GM19025 (cell line): Measurements from ENCODE around the gene RFTN1.

ENCODE experiments used
- ATAC-seq: cut with Tn5 transposase; IDR thresholded peaks from one replicate; pipeline ENCODE4 v1.9.1; 2021; ENCODE audit warnings: mild to moderate bottlenecking, low read depth, moderate library complexity; ENCODE audit not compliant: unreplicated experiment

Gene RFTN1

GRCh38 chr3:16468336-16469098, 45.0 kb downstream of the RFTN1 start:
- ATAC-seq: no peak

- ATAC-seq: no peak
Measured at GRCh38 chr3:16468002-16468335, 45.5 kb downstream of the RFTN1 start.

GRCh38 chr3:16467393-16467792, 46.1 kb downstream of the RFTN1 start:
- peak; percentile 78 for ATAC-seq

GRCh38 chr3:16466822-16467221, 46.7 kb downstream of the RFTN1 start:
- no peak for ATAC-seq

- no peak for ATAC-seq
Measured at GRCh38 chr3:16464511-16465148, 48.9 kb downstream of the RFTN1 start.

- no peak for ATAC-seq
Measured at GRCh38 chr3:16463914-16464313, 49.6 kb downstream of the RFTN1 start.

DNA sequence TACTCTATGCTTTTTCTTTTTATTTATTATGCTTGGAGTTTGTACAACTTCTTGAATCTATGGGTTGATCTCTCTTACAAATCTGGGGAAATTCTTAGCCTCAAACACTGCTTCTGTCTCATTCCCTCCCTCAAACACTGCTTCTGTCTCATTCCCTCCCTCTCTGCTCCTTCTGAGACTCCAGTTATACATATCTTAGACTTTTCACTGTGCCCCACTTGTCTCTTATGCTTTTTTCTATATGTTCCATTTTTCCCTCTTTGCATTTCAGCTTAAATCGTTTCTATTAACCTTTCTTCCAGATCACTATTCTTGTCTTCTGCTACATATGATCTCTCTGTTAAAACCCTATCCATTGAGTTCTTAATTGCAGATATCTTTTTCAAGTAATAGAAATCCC, 50.4 kb downstream of the RFTN1 start:
- no peak for ATAC-seq

- no peak for ATAC-seq
Measured at GRCh38 chr3:16462679-16463078, 50.8 kb downstream of the RFTN1 start.

DNA sequence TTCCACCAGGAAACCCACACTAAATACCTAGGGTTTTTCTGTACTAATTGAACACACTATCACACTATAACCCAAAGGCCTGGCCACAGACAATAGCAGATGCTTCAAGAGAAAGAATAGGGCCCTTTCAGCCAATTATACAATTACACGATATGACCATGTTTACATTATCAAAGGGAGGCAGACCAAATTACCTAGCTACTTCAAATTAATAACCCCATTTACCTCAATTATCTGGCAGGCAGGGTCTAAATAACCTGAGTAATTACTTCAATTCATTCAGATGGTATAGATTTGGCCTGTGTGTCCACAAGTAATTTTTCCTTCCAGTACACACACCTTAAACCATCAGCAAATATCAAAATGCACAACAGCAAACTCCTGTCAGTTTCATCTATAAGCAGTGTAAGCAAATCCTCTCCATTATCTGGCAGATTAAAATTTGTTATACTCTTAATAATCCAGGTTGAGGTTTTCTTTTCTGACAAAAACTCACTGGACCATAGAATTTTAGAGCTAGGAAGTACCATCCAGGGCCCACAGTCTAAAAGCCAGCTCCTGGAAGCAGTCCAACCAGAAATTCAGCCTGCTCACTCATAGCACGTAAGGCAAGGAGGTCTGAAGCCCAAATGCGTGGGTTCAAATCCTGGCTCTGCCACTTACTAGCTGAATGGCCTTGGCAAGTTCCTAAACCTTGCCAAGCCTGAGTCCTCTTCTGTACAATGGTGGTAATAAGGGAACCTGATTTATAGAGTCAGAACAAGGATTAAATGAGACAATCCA, 51.8 kb downstream of the RFTN1 start:
- ATAC-seq: no peak

DNA sequence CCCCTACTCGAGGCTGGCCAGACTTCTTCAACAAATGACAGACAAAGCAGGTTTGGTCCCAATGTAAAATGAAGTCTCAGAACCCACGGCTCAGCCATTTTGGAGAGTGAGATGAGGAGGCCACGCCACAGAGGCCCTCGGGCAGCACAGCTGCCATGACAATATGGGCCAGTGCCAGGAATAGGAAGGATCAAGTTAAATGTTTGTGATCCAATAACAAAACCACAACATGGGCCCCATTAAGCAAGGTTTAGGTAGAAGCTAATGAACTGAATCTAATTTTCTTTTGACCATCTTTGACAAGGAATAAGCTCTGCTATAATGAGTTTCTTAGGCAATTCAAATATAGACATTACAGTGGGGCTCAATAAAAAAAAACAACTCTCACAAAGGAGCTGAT, 52.6 kb downstream of the RFTN1 start:
- ATAC-seq: no peak

DNA sequence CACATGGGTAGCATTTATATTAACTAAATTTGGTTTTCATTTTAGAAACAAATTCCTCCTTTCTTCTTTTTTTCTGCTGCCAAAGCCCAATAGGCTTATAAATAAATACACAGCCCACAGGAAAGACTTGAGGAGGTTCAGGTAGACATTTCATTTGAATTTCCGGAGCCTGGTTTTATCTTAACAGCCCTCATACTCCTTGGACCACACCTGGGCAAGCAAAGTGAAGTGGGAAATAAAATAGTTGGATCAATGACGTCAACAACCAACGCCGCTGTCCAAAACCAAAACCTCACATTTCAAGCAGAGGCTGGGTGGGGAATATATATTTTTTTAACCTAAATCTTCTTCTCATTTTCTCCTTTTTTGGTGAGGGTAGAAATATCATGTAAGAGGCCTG, 53.2 kb downstream of the RFTN1 start:
- ATAC-seq: no peak

DNA sequence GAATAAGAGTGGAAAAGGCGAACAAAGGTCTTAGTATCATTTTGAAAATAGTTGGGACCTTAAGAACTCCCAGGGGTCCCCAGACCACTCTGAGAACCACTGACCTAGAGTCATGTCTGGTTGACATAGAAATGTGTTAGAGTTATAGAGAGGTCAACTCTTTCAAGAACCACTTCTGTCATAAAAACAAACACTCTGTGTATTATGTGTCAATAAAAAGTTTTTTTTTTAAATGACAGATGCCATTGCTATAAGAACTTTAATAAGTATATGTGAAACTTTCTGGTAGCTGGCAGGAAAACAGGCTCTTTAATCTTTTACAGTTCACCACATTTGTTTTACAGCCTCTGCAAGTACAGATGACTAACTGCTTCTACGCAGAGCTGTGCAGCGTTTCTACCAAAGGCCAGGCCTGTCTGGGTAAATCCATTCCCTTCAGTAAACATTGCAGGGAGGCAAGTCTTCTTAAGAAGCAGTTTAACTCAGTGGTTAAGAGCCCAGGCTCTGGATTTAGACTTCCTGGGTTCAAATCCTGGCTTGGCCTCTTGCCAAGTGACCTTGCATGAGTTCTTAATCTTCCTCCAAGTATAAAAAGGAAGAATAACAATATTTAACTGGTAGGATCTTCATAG, 56.6 kb downstream of the RFTN1 start:
- ATAC-seq: no peak

DNA sequence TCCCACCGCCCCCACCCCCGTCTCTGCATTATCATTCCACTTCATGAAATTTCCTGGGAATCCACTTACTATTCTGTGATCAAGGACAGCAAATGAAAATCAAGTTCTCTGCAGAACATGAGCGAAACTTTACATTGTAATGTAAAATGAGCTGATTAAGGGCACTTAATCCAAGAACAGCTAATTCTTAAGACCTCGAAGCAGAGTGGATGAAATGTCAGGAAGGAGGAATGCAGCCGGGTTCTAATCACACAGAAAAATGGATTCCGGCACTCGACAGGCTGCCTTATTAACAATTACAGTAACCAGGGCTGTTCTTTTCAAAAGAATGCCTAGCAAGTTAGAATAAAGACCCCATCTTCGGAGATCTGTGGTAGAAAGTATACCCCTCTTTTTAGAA, 57.5 kb downstream of the RFTN1 start:
- ATAC-seq: no peak

- no peak for ATAC-seq
Measured at GRCh38 chr3:16455001-16455400, 58.5 kb downstream of the RFTN1 start.

GRCh38 chr3:16452261-16452660, 61.2 kb downstream of the RFTN1 start:
- ATAC-seq: no peak

- ATAC-seq: no peak
Measured at GRCh38 chr3:16449369-16449768, 64.1 kb downstream of the RFTN1 start.

DNA sequence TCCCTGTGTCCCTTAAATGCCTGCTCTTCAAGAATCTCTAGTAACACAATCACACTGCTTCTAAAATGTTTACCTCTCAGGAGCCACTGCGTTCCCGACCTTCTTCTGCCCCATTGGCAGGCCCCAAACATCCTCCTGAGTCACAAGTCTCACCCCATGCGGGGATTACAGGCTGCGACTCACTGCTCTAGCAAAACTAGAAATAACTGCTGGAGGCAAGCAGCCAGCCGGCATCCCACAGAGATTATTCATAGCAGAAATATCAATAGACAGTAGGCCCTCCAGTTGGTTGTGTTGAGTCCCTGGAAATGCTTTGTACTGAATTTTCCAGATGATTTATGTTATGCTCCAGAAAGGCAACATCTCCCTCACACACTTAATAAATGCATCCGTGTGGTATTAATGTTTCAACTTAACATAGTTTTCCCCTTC, 64.8 kb downstream of the RFTN1 start:
- ATAC-seq: no peak

GRCh38 chr3:16447135-16447534, 66.4 kb downstream of the RFTN1 start:
- ATAC-seq: no peak

- ATAC-seq: no peak
Measured at GRCh38 chr3:16444344-16444743, 69.2 kb downstream of the RFTN1 start.

DNA sequence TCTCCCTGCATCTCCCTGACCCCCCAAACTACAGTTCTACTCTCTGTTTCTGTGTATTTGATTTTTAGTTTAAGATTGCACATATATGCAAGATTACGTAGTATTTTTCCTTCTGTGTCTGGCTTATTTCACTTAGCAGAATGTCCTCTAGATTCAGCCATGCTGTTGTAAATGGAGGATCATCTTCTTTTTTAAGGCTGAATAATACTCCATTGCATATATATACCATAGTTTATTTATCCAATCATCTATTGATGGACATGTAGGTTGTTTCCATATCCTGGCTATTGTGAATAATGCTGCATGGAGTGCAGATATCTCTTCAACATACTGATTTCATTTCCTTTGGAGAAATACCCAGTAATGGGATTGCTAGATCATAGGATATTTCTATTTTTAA, 70.8 kb downstream of the RFTN1 start:
- no peak for ATAC-seq

DNA sequence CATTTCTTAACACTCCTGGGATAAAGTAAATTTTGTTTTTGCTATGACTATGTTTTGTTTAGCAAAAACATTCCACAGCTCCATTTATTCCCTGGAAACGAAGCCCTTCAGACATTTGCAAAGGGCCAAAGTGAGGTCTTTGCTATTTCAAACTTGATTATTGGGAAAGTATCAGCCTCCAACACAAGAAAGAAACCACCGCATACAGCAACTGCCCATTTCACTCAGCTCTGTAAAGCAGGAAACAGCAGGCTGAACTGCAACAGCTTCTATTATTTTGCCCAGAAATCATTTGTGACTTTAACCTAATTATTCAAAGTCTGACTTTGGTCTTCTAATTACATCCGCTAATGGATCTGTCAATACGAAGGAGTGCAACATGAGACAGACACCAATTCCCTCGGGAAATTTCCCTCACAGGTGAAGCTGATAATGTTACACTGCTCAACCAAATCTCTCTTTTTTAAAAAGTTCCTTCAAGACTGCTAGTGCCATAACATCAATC, 72.1 kb downstream of the RFTN1 start:
- no peak for ATAC-seq
